Tibial nerve (tissue), 4 donors: Measurements from ENCODE around the gene TTC39C.

Source experiments
- CTCF ChIP-seq, 5 experiments: fragments of 200-600 bp in 3 of 5; fragments of 450-650 bp in 2 of 5; sonication (generic) in 3 of 5; IDR thresholded peaks; one replicate each; pipeline ENCODE4 v1.5.1; 2016 to 2019; ENCODE audit warnings: antibody characterized with exemption in 5 of 5, mild to moderate bottlenecking in 3 of 5, moderate library complexity in 2 of 5
- EP300 ChIP-seq, 2 donors: sonication (generic); formaldehyde crosslinking; IDR thresholded peaks; one replicate each; pipeline ENCODE4 v1.6.1; 2017; ENCODE audit warnings: antibody characterized with exemption in 2 of 2, mild to moderate bottlenecking in 1 of 2
- POLR2A ChIP-seq, 2 donors: fragments of 450-650 bp; IDR thresholded peaks; one replicate each; pipeline ENCODE4 v1.6.1; 2017; ENCODE audit warnings: antibody characterized with exemption in 2 of 2, mild to moderate bottlenecking in 2 of 2, moderate library complexity in 2 of 2

GRCh38 chr18:24000613-24001490, 13.7 kb upstream of the TTC39C start:
- TF ChIP-seq CTCF (IDR thresholded peaks at IDR 0.05) (no peak), POLR2A (IDR thresholded peaks at IDR 0.05) (no peak), EP300 (IDR thresholded peaks at IDR 0.05) (no peak)
